ENCODE data around the gene GAB2. TPM values are rescaled to one million over a fixed set of nuclear protein-coding genes. Genes with fewer than 3 reads are reported as not detected.

GAB2 gene
- total and polyA plus RNA-seq, 12 donors: 2.4 to 22.4 (median 16.2) TPM

DNA sequence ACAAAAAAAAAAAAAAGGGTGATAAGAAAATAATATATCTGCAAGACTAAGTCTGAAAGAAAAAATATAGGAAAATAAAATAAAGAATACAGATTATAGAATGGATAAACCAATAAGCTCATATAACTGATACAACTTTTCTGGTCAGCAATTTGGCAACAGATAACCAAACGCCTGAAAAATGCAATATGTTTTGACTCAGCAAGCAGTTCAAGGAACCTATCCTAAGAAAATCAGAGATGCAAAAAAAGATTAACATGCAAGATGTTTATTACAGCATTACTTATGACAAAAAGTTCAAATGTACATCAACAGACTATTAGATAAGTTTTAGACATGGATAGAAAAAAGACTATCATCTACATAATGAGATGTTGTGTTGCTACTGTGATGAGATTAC, 27.1 kb upstream of the GAB2 start:
- intact Hi-C loops (cut with DNase I): loop anchor here in 1 of 2 donors (10.0 kb wide), 1 partner anchor 100 kb away; no protein-coding TSS in a partner anchor
- no peaks in the 10 kb centered on the region for H3K9me3 ChIP-seq (replicated peaks in 1 of 3)
- no peaks in the 10 kb centered on the region for H3K27me3 ChIP-seq
- H3K4me3 ChIP-seq: no peak overlapping the region
- TF ChIP-seq, protein P1, sequence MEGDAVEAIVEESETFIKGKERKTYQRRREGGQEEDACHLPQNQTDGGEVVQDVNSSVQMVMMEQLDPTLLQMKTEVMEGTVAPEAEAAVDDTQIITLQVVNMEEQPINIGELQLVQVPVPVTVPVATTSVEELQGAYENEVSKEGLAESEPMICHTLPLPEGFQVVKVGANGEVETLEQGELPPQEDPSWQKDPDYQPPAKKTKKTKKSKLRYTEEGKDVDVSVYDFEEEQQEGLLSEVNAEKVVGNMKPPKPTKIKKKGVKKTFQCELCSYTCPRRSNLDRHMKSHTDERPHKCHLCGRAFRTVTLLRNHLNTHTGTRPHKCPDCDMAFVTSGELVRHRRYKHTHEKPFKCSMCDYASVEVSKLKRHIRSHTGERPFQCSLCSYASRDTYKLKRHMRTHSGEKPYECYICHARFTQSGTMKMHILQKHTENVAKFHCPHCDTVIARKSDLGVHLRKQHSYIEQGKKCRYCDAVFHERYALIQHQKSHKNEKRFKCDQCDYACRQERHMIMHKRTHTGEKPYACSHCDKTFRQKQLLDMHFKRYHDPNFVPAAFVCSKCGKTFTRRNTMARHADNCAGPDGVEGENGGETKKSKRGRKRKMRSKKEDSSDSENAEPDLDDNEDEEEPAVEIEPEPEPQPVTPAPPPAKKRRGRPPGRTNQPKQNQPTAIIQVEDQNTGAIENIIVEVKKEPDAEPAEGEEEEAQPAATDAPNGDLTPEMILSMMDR (IDR thresholded peaks at IDR 0.05): no peak
- TF ChIP-seq POLR2A (IDR thresholded peaks at IDR 0.05): no peak
- no peaks in the 10 kb centered on the region for H3K4me1 ChIP-seq (replicated peaks in 1 of 2)
- no peaks in the 10 kb centered on the region for H3K36me3 ChIP-seq (replicated peaks in 1 of 2)
- DNase-seq: no peak
- no peak overlapping the region for H3K27ac ChIP-seq
- 79 to 88% (median 86%) methylated on average over 1 of the region's 1 CpG for WGBS, 4 donors

DNA sequence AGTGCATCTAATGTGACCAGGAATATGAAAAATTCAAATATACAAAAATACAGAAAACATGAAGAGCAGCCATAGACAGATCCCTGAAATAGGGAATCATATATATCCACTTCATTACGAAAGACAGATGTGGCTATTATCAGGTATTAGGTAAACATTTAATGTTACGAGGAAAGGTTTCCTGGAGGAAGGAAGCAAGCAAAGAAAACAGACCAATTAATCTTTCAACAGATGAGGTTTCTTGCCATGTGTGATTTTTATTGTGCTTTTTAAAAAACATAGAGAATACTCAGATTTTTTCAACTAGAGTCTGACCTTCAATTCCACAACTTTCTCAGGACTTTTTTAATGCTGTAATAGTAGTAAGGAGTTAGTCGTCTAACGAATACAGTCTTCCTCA, 24.3 kb upstream of the GAB2 start:
- TF ChIP-seq, protein P1 (IDR thresholded peaks at IDR 0.05): no peak
- TF ChIP-seq POLR2A (IDR thresholded peaks at IDR 0.05): no peak
- H3K27me3 ChIP-seq: no peaks in the 10 kb centered on the region
- no peaks in the 10 kb centered on the region for H3K36me3 ChIP-seq (replicated peaks in 1 of 2)
- DNase-seq: no peak
- no peak overlapping the region for H3K4me3 ChIP-seq
- no peaks in the 10 kb centered on the region for H3K9me3 ChIP-seq (replicated peaks in 1 of 3)
- no peak overlapping the region for H3K27ac ChIP-seq
- WGBS, 4 donors: 75 to 86% (median 80%) methylated on average over 4 of the region's 4 CpGs
- H3K4me1 ChIP-seq (replicated peaks in 1 of 2): no peaks in the 10 kb centered on the region
- intact Hi-C loops (cut with DNase I): loop anchor here in 1 of 2 donors (10.0 kb wide), 1 partner anchor 103 kb away; no protein-coding TSS in a partner anchor

DNA sequence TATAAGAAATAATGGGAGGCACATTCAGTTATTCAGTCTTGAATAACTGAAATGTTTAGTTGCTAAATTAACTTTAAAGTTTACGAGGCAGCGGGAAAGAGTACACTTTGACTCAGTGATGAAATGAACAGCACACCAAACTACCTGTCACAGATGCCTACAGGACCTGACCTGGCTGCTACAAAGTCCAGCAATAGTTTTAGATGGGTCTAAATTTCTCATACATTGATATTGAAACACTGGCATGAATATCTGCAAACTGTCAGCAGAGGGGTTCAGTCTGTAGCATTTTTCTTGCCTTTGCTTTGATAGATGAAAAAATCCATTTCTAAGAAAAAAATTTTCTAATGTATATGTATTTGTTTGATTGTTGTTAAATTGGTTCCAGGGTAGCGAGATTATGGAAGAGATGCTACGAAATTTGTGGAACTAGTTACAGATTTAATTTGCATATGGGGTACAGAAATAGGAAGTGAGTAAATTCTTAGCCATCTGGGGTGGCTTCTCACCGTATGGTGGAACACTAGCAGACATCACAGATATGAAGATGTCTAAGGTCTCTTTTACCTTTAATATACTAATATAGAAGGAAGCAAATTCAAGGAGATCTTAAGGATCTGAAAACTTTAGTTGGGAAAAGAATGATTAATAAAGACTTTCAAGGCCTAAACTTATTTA, 20.8 kb upstream of the GAB2 start:
- no peaks in the 10 kb centered on the region for H3K4me1 ChIP-seq (replicated peaks in 1 of 2)
- intact Hi-C loops (cut with DNase I): no loop called here
- no peaks in the 10 kb centered on the region for H3K36me3 ChIP-seq (replicated peaks in 1 of 2)
- no peak overlapping the region for H3K27ac ChIP-seq
- TF ChIP-seq POLR2A (IDR thresholded peaks at IDR 0.05): no peak
- TF ChIP-seq, protein P1 (IDR thresholded peaks at IDR 0.05): no peak
- no peaks in the 10 kb centered on the region for H3K27me3 ChIP-seq
- WGBS, 4 donors: 66 to 70% (median 69%) methylated on average over 5 of the region's 5 CpGs
- no peaks in the 10 kb centered on the region for H3K9me3 ChIP-seq (replicated peaks in 1 of 3)
- no peak overlapping the region for H3K4me3 ChIP-seq
- no peak for DNase-seq

DNA sequence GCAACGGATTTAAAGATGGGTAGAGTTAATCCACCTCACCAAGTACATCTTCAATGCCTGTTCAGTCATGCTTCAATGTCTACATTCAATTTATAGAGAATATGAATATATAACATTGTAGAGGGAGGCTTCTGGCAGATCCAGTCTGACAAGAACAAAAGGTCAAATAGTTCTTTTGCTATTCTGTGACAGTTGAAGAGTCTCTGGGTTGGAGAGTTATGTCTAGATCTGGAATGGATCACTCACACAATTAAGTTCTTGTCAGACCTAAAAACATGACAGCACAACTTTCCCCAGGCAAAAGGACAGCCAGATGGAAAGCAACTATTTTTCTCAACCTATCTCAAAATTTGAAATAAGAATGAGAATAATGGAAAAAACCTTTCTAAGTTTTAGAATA, 15.3 kb upstream of the GAB2 start:
- no peak overlapping the region for H3K27ac ChIP-seq
- DNase-seq: no peak
- WGBS, 4 donors: 79 to 91% (median 81%) methylated on average over 1 of the region's 1 CpG
- H3K4me1 ChIP-seq (replicated peaks in 1 of 2): no peaks in the 10 kb centered on the region
- H3K4me3 ChIP-seq: no peak overlapping the region
- no peaks in the 10 kb centered on the region for H3K9me3 ChIP-seq (replicated peaks in 1 of 3)
- TF ChIP-seq, protein P1 (IDR thresholded peaks at IDR 0.05): no peak
- TF ChIP-seq POLR2A (IDR thresholded peaks at IDR 0.05): no peak
- H3K36me3 ChIP-seq (replicated peaks in 1 of 2): no peaks in the 10 kb centered on the region
- intact Hi-C loops (cut with DNase I): no loop called here
- no peaks in the 10 kb centered on the region for H3K27me3 ChIP-seq

Data from adrenal gland (tissue), 12 donors.